Measurements from ENCODE around the gene ISOC2.

- TF ChIP-seq CTCF (IDR thresholded peaks at IDR 0.05; ENCODE audit: insufficient read depth, low read length, poor library complexity, severe bottlenecking) (no peak), EZH2phosphoT487 (conservative IDR thresholded peaks at IDR 0.05; ENCODE audit: low read length) (no peak)
Observed at GRCh38 chr19:55407800-55408532, 53.5 kb downstream of the ISOC2 start.

All from SU-DHL-6 (cell line).